ENCODE results near the gene GYG1. TPM values are rescaled to one million over a fixed set of nuclear protein-coding genes. Genes with fewer than 3 reads are reported as not detected.

The GYG1 gene
- total RNA-seq, 1 experiment from 2014 or later, result 34.8 TPM

DNA sequence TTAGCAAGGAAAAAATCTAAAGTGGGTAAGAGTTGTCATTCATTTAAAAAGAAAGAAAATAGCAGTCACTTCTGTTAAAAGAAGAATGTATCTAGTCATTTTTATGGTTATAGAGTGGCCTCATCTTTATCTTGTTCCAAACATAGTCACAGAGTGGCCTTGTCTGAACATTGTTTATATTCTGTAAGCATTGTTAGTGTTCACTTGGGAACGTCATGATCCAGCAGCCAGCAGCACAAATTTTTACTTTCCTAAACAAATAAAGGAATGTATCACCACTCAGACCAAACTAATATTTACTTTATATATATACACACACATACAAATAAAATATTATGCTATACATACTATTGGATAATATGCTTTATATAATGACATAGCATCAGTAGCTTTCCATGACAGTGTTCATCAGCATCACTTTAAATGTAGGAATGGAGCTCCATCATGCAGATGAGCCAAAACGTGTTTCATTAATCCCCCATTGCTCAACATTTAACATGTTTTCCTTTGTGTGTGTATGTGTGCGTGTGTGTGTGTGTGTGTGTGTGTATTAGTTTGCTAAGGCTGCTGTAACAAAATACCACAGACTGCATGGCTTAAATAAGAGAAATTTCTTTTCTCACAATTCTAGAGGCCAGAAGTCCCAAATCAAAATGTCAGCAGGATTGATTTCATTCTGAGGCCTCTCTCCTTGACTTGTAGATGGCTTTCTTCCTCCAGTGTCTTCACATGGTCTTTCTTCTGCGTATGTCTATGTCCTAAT is 39.6 kb upstream of the GYG1 start (continued):
- TF ChIP-seq, protein P1, sequence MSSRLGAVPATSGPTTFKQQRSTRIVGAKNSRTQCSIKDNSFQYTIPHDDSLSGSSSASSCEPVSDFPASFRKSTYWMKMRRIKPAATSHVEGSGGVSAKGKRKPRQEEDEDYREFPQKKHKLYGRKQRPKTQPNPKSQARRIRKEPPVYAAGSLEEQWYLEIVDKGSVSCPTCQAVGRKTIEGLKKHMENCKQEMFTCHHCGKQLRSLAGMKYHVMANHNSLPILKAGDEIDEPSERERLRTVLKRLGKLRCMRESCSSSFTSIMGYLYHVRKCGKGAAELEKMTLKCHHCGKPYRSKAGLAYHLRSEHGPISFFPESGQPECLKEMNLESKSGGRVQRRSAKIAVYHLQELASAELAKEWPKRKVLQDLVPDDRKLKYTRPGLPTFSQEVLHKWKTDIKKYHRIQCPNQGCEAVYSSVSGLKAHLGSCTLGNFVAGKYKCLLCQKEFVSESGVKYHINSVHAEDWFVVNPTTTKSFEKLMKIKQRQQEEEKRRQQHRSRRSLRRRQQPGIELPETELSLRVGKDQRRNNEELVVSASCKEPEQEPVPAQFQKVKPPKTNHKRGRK (CRISPR knock-in tag; IDR thresholded peaks at IDR 0.05; ENCODE audit: borderline replicate concordance), result no peak
- TF ChIP-seq, protein P2, sequence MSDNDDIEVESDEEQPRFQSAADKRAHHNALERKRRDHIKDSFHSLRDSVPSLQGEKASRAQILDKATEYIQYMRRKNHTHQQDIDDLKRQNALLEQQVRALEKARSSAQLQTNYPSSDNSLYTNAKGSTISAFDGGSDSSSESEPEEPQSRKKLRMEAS (CRISPR knock-in tag; IDR thresholded peaks at IDR 0.05), result no peak
- no peak for TF ChIP-seq ZNF138 (CRISPR knock-in tag; conservative IDR thresholded peaks at IDR 0.05)
- TF ChIP-seq SMAD4 (CRISPR knock-in tag; IDR thresholded peaks at IDR 0.05), result no peak
- TF ChIP-seq AR (CRISPR knock-in tag; IDR thresholded peaks at IDR 0.05), result no peak
- TF ChIP-seq SOX15 (CRISPR knock-in tag; IDR thresholded peaks at IDR 0.05), result no peak
- no peak for TF ChIP-seq RORB (CRISPR knock-in tag; IDR thresholded peaks at IDR 0.05)
- TF ChIP-seq, protein P3, sequence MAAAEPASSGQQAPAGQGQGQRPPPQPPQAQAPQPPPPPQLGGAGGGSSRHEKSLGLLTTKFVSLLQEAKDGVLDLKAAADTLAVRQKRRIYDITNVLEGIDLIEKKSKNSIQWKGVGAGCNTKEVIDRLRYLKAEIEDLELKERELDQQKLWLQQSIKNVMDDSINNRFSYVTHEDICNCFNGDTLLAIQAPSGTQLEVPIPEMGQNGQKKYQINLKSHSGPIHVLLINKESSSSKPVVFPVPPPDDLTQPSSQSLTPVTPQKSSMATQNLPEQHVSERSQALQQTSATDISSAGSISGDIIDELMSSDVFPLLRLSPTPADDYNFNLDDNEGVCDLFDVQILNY (CRISPR knock-in tag; IDR thresholded peaks at IDR 0.05), result no peak

DNA sequence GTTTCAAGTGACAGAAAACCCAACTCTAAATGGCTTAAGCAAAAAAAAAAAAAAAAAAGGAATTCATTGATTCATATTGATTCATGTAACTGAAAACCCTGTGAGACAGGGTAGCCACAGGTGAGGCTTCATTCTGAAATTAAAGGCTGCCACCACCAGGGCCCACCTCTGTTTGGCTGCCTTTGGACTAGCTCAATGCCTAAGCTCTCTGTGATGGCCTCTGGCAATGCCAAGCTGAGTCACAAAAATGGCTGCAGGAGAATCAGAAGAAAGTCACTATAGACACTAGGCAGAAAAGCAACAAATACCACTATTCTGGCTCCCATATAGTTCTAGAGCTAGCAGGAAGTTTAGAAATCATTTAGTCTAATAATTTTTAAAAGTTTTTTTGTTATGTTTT is 38.2 kb upstream of the GYG1 start:
- Mint-ChIP-seq H3K27me3 (ENCODE audit: low read depth) (no peaks in the 10 kb centered on the region; the same call in 1 of the 2 replicates), H3K27ac (no peak overlapping the region), H3K36me3 (no peaks in the 10 kb centered on the region), H3K9me3 (peaks cover 5% of the 10 kb centered on the region), H3K4me3 (no peak overlapping the region), H3K4me1 (peaks cover 27% of the 10 kb centered on the region)
- DNase-seq (ENCODE audit: low spot score), result no peak
- TF ChIP-seq FOXP4 (CRISPR knock-in tag; IDR thresholded peaks at IDR 0.05), result no peak
- TF ChIP-seq SMAD3 (CRISPR knock-in tag; IDR thresholded peaks at IDR 0.05; ENCODE audit: borderline replicate concordance), result no peak
- TF ChIP-seq SMAD4 (CRISPR knock-in tag; IDR thresholded peaks at IDR 0.05), result no peak
- no peak for TF ChIP-seq NFYB (CRISPR knock-in tag; conservative IDR thresholded peaks at IDR 0.05; ENCODE audit: low read depth)
- TF ChIP-seq, protein P4, sequence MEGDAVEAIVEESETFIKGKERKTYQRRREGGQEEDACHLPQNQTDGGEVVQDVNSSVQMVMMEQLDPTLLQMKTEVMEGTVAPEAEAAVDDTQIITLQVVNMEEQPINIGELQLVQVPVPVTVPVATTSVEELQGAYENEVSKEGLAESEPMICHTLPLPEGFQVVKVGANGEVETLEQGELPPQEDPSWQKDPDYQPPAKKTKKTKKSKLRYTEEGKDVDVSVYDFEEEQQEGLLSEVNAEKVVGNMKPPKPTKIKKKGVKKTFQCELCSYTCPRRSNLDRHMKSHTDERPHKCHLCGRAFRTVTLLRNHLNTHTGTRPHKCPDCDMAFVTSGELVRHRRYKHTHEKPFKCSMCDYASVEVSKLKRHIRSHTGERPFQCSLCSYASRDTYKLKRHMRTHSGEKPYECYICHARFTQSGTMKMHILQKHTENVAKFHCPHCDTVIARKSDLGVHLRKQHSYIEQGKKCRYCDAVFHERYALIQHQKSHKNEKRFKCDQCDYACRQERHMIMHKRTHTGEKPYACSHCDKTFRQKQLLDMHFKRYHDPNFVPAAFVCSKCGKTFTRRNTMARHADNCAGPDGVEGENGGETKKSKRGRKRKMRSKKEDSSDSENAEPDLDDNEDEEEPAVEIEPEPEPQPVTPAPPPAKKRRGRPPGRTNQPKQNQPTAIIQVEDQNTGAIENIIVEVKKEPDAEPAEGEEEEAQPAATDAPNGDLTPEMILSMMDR (IDR thresholded peaks at IDR 0.05), result no peak
- no peak for TF ChIP-seq ESRRA (CRISPR knock-in tag; IDR thresholded peaks at IDR 0.05; ENCODE audit: borderline replicate concordance)
- no peak for TF ChIP-seq AFF4 (CRISPR knock-in tag; IDR thresholded peaks at IDR 0.05; ENCODE audit: borderline replicate concordance)
- TF ChIP-seq IRF1 (CRISPR knock-in tag; IDR thresholded peaks at IDR 0.05), result no peak
- TF ChIP-seq ZNF423 (CRISPR knock-in tag; IDR thresholded peaks at IDR 0.05), result no peak
- TF ChIP-seq KAT7 (CRISPR knock-in tag; IDR thresholded peaks at IDR 0.05; ENCODE audit: borderline replicate concordance), result no peak
- no peak for TF ChIP-seq EMX1 (CRISPR knock-in tag; IDR thresholded peaks at IDR 0.05)
- TF ChIP-seq, protein P5, sequence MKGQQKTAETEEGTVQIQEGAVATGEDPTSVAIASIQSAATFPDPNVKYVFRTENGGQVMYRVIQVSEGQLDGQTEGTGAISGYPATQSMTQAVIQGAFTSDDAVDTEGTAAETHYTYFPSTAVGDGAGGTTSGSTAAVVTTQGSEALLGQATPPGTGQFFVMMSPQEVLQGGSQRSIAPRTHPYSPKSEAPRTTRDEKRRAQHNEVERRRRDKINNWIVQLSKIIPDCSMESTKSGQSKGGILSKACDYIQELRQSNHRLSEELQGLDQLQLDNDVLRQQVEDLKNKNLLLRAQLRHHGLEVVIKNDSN (CRISPR knock-in tag; IDR thresholded peaks at IDR 0.05), result no peak
- no peak for TF ChIP-seq JAZF1 (CRISPR knock-in tag; IDR thresholded peaks at IDR 0.05)
- no peak for TF ChIP-seq MXD4 (CRISPR knock-in tag; IDR thresholded peaks at IDR 0.05; ENCODE audit: borderline replicate concordance)
- ChIA-PET CTCF (interaction anchor here (0.5 to 3.4 kb wide), 9 partner anchors 9 to 382 kb away, joined by 3 to 21 read pairs (median 5); no protein-coding TSS in a partner anchor), POLR2A (no interaction called here)
- ATAC-seq, result no peak
